ENCODE measurements around the gene BNC2.

- TF ChIP-seq CTCF (IDR thresholded peaks at IDR 0.05) (no peak), POLR2A (IDR thresholded peaks at IDR 0.05) (no peak)
Observed at GRCh38 chr9:16417749-16418148, 452.7 kb downstream of the BNC2 start.
